HCT116 (cell line): ENCODE measurements around the gene CACNA1C. TPM values are rescaled to one million over a fixed set of nuclear protein-coding genes. Genes with fewer than 3 reads are reported as not detected.

Experiments used
- ATAC-seq: fragments of 200-7000 bp; cut with Tn5 transposase; 2 replicates; pipeline ENCODE4 v1.9.1; 2020; ENCODE audit warnings: mild to moderate bottlenecking, moderate library complexity
- BruUV-seq: library from RNA; stranded (reverse); fragments of 400-500 nt; replicated peaks from 2 replicates; lab custom pipeline; 2021; lab: Mats Ljungman, UMichigan
- CTCF ChIA-PET: fragments of 300-600 bp; sonication (Branson Sonifier 250); formaldehyde crosslinking; loops from one replicate; lab custom pipeline; 2021; ENCODE audit warnings: antibody characterized with exemption; lab: Charles Lee
- POLR2A ChIA-PET: fragments of 300-600, 350-600 bp; sonication (Branson Sonifier 250); formaldehyde crosslinking; loops from one replicate; lab custom pipeline; 2021; ENCODE audit warnings: antibody characterized with exemption; lab: Charles Lee
- RAD21 ChIA-PET, 2 experiments: fragments of 300-600 bp; sonication (Branson Sonifier 250); formaldehyde crosslinking; loops; one replicate each; lab custom pipeline; 2023; ENCODE audit warnings: low total read pairs in 2 of 2; ENCODE audit not compliant: uncharacterized antibody in 2 of 2, unreplicated experiment in 2 of 2, low non-redundant PET in 1 of 2; lab: Charles Lee
- DNase-seq: peaks from one replicate; pipeline ENCODE4 v3.0.0-alpha.2; 2010; ENCODE audit warnings: low read depth, low spot score
- H2AFZ ChIP-seq: fragments of 200-600 bp; shearing (Covaris generic), sonication (generic); 2 replicates; pipeline ENCODE4 v1.6.1; 2017; ENCODE audit warnings: low read depth, mixed run types, mixed read lengths, antibody characterized with exemption, low read length; ENCODE audit not compliant: poor library complexity, severe bottlenecking
- H3K27ac ChIP-seq: 2 replicates; pipeline ENCODE4 v1.5.1; 2012; ENCODE audit warnings: low read depth, low read length
- H3K27me3 ChIP-seq: fragments of 200-600 bp; sonication (generic); 2 replicates; pipeline ENCODE4 v1.6.1; 2016; ENCODE audit warnings: mixed run types, low read length, mixed read lengths; ENCODE audit not compliant: insufficient read depth
- H3K36me3 ChIP-seq, 2 experiments: fragments of 200-500 bp in 1 of 2; fragments of 200-600 bp in 1 of 2; sonication (Bioruptor generic) in 1 of 2; sonication (generic) in 1 of 2; 2 replicates each; pipeline versions ENCODE4 v1.5.1 to v1.6.1; 2014 to 2016; ENCODE audit warnings: low read length in 2 of 2, inconsistent platforms in 1 of 2, mixed read lengths in 1 of 2, mixed run types in 1 of 2; ENCODE audit not compliant: insufficient read depth in 2 of 2, control insufficient read depth in 1 of 2
- H3K4me1 ChIP-seq, 2 experiments: fragments of 200-600 bp in 1 of 2; sonication (generic) in 1 of 2; 2 replicates each; pipeline versions ENCODE4 v1.5.1 to v1.6.1; 2012 to 2017; ENCODE audit warnings: low read length in 2 of 2, inconsistent platforms in 1 of 2, mild to moderate bottlenecking in 1 of 2, mixed read lengths in 1 of 2, mixed run types in 1 of 2, moderate library complexity in 1 of 2; ENCODE audit not compliant: insufficient read depth in 2 of 2, control insufficient read depth in 1 of 2
- H3K4me2 ChIP-seq: fragments of 200-600 bp; sonication (generic); 2 replicates; pipeline ENCODE4 v1.6.1; 2017; ENCODE audit warnings: mixed run types, low read length, mixed read lengths
- H3K4me3 ChIP-seq, 2 experiments: fragments of 200-600 bp in 1 of 2; sonication (generic) in 1 of 2; replicated peaks in 1 of 2; 2 replicates each; pipeline ENCODE4 v1.5.1; 2011 to 2016; ENCODE audit warnings: low read length in 2 of 2, control low read depth in 1 of 2, low read depth in 1 of 2, mild to moderate bottlenecking in 1 of 2, mixed read lengths in 1 of 2, mixed run types in 1 of 2
- H3K79me2 ChIP-seq: fragments of 200-600 bp; sonication (generic); 2 replicates; pipeline ENCODE4 v1.6.1; 2017; ENCODE audit warnings: mild to moderate bottlenecking, mixed run types, low read length, moderate library complexity, mixed read lengths; ENCODE audit not compliant: insufficient read depth
- H3K9ac ChIP-seq: fragments of 200-600 bp; sonication (generic); 2 replicates; pipeline ENCODE4 v1.6.1; 2016; ENCODE audit warnings: low read length, mixed read lengths
- H3K9me2 ChIP-seq: fragments of 200-600 bp; sonication (generic), shearing (Covaris generic); 2 replicates; pipeline ENCODE4 v1.6.1; 2017; ENCODE audit warnings: mixed run types, mild to moderate bottlenecking, moderate library complexity; ENCODE audit not compliant: insufficient read depth
- H3K9me3 ChIP-seq, 2 experiments: fragments of 200-500 bp in 1 of 2; fragments of 200-600 bp in 1 of 2; sonication (Bioruptor generic) in 1 of 2; sonication (generic) in 1 of 2; 2 replicates each; pipeline ENCODE4 v1.6.1; 2014 to 2017; ENCODE audit warnings: low read length in 2 of 2, mixed read lengths in 2 of 2, inconsistent platforms in 1 of 2, low read depth in 1 of 2, mild to moderate bottlenecking in 1 of 2, mixed run types in 1 of 2, moderate library complexity in 1 of 2; ENCODE audit not compliant: control insufficient read depth in 1 of 2, insufficient read depth in 1 of 2
- H4K20me1 ChIP-seq: fragments of 200-600 bp; sonication (generic), shearing (Covaris generic); 2 replicates; pipeline ENCODE4 v1.6.1; 2017; ENCODE audit warnings: mixed run types, mild to moderate bottlenecking, moderate library complexity; ENCODE audit not compliant: insufficient read depth
- ATF3 ChIP-seq: IDR thresholded peaks from 2 replicates; pipeline ENCODE4 v1.6.1; 2012
- CEBPB ChIP-seq: IDR thresholded peaks from 2 replicates; pipeline ENCODE4 v1.6.1; 2012; ENCODE audit warnings: low read depth
- CTCF ChIP-seq, 3 experiments: fragments of 200-600 bp in 1 of 3; sonication (generic) in 1 of 3; IDR thresholded peaks in 2 of 3; conservative IDR thresholded peaks in 1 of 3; 2 replicates each; pipeline ENCODE4 v1.5.1; 2012 to 2017; ENCODE audit warnings: low read depth in 2 of 3, low read length in 2 of 3, antibody characterized with exemption in 1 of 3, borderline replicate concordance in 1 of 3, control low read depth in 1 of 3, mild to moderate bottlenecking in 1 of 3, mixed read lengths in 1 of 3, mixed run types in 1 of 3, moderate library complexity in 1 of 3; ENCODE audit not compliant: insufficient read depth in 1 of 3
- EGR1 ChIP-seq: IDR thresholded peaks from 2 replicates; pipeline ENCODE4 v1.6.1; 2012; ENCODE audit warnings: low read depth
- ELF1 ChIP-seq: IDR thresholded peaks from 2 replicates; pipeline ENCODE4 v1.6.1; 2012; ENCODE audit warnings: low read depth, borderline replicate concordance
- EZH2 ChIP-seq: fragments of 200-600 bp; sonication (generic); IDR thresholded peaks from 2 replicates; pipeline ENCODE4 v1.6.1; 2017; ENCODE audit warnings: antibody characterized with exemption, mixed run types
- FOSL1 ChIP-seq: IDR thresholded peaks from 2 replicates; pipeline ENCODE4 v1.6.1; 2012; ENCODE audit warnings: low read depth
- JUND ChIP-seq: IDR thresholded peaks from 2 replicates; pipeline ENCODE4 v1.6.1; 2012
- MAX ChIP-seq: IDR thresholded peaks from 2 replicates; pipeline ENCODE4 v1.6.1; 2012
- SIN3A ChIP-seq: IDR thresholded peaks from 2 replicates; pipeline ENCODE4 v1.6.1; 2012; ENCODE audit warnings: low read depth
- SP1 ChIP-seq: IDR thresholded peaks from 2 replicates; pipeline ENCODE4 v1.6.1; 2012; ENCODE audit warnings: low read depth
- SRF ChIP-seq: IDR thresholded peaks from 2 replicates; pipeline ENCODE4 v1.6.1; 2012; ENCODE audit warnings: low read depth
- YY1 ChIP-seq: IDR thresholded peaks from 2 replicates; pipeline ENCODE4 v1.6.1; 2011; ENCODE audit warnings: low read length, low read depth, moderate library complexity, mild to moderate bottlenecking; ENCODE audit not compliant: insufficient replicate concordance; ENCODE audit errors: extremely low read depth
- ZFX ChIP-seq: fragments of 450-650 bp; IDR thresholded peaks from 2 replicates; pipeline ENCODE4 v1.6.1; 2017
- ZNF274 ChIP-seq: fragments of 200-500 bp; sonication (Bioruptor generic); IDR thresholded peaks from 2 replicates; pipeline ENCODE4 v1.6.1; 2014; ENCODE audit warnings: mild to moderate bottlenecking, low read depth, low read length, inconsistent platforms
- intact Hi-C: fragments of 100-400 bp; cut with micrococcal nuclease; formaldehyde crosslinking; loops from 2 replicates; pipeline ENCODE4 v1.10.0; 2022
- total RNA-seq: library from RNA; stranded (reverse); gene quantifications from one replicate; pipeline ENCODE4 v1.2.1, GENCODE V29; 2021; ENCODE audit not compliant: unreplicated experiment

The CACNA1C gene
- total RNA-seq, 1 experiment from 2014 or later: 0.05 TPM

GRCh38 chr12:2259369-2259768 lies 206.6 kb downstream of the CACNA1C start:
- RAD21 ChIA-PET: no interaction called here
- TF ChIP-seq ELF1: no peak
- TF ChIP-seq JUND: no peak
- no peak for TF ChIP-seq SRF
- no peak for TF ChIP-seq EZH2
- TF ChIP-seq ZFX: no peak
- TF ChIP-seq, all 23 proteins: peak for 0
- H3K9me2 ChIP-seq: no peaks in the 10 kb centered on the region
- H2AFZ ChIP-seq: no peak overlapping the region
- H3K79me2 ChIP-seq: no peaks in the 10 kb centered on the region
- no peaks in the 10 kb centered on the region for H3K4me1 ChIP-seq
- no peak overlapping the region for H3K27ac ChIP-seq
- DNase-seq (no peak), ATAC-seq (no peak)
- no peak overlapping the region for H3K9ac ChIP-seq
- no TSS peak for BruUV-seq
- peaks cover 0 to 5% of the 10 kb centered on the region in 2 experiments; a peak in 1 of 4 replicates for H3K9me3 ChIP-seq
- H3K4me2 ChIP-seq: no peak overlapping the region
- intact Hi-C loops: no loop called here
- H4K20me1 ChIP-seq: no peaks in the 10 kb centered on the region
- no peaks in the 10 kb centered on the region for H3K36me3 ChIP-seq
- no peaks in the 10 kb centered on the region for H3K27me3 ChIP-seq
- ChIA-PET CTCF (no interaction called here), POLR2A (no interaction called here)
- no peak overlapping the region for H3K4me3 ChIP-seq

- TF ChIP-seq SP1 (no peak), CTCF (IDR thresholded peaks at IDR 0.05 in 2 of 3, conservative IDR thresholded peaks at IDR 0.05 in 1 of 3; ENCODE audit: borderline replicate concordance in 1 of 3, insufficient read depth in 1 of 3, low read depth in 2 of 3, low read length in 2 of 3) (no peak), FOSL1 (no peak), MAX (no peak), ZNF274 (no peak), JUND (no peak), YY1 (no peak), CEBPB (no peak), EZH2 (no peak), SIN3A (no peak), ATF3 (no peak), EGR1 (no peak)
- Histone ChIP-seq H3K9me2 (no peaks in the 10 kb centered on the region), H3K4me1 (no peaks in the 10 kb centered on the region), H4K20me1 (no peaks in the 10 kb centered on the region), H3K9me3 (peaks cover 0 to 5% of the 10 kb centered on the region in 2 experiments; a peak in 1 of 4 replicates), H3K27ac (no peak overlapping the region), H2AFZ (no peak overlapping the region), H3K9ac (no peak overlapping the region), H3K27me3 (no peaks in the 10 kb centered on the region), H3K79me2 (no peaks in the 10 kb centered on the region), H3K36me3 (no peaks in the 10 kb centered on the region), H3K4me3 (no peak overlapping the region), H3K4me2 (no peak overlapping the region)
- ChIA-PET RAD21 (no interaction called here), POLR2A (no interaction called here), CTCF (no interaction called here)
- ATAC-seq (no peak), DNase-seq (no peak)
- intact Hi-C loops: no loop called here
- BruUV-seq: no TSS peak
Measured at GRCh38 chr12:2260441-2260840, 207.7 kb downstream of the CACNA1C start.
